Measurements from ENCODE around the gene CEP78. TPM values are rescaled to one million over a fixed set of nuclear protein-coding genes. Genes with fewer than 3 reads are reported as not detected.

CEP78 gene
- total RNA-seq, 1 donor from 2014 or later, result 15.9 TPM

GRCh38 chr9:78252616-78253015 is 16.7 kb downstream of the CEP78 start:
- H3K27ac Mint-ChIP-seq (ENCODE audit: unreplicated experiment), result no peak overlapping the region
- no peak for DNase-seq (ENCODE audit: low spot score)
- no peaks in the 10 kb centered on the region for H3K27me3 Mint-ChIP-seq (ENCODE audit: low read depth)
- H3K36me3 Mint-ChIP-seq (ENCODE audit: low read depth), result peaks cover 9% of the 10 kb centered on the region
- no peak overlapping the region for H3K4me3 Mint-ChIP-seq (ENCODE audit: unreplicated experiment)
- TF ChIP-seq, protein P1, sequence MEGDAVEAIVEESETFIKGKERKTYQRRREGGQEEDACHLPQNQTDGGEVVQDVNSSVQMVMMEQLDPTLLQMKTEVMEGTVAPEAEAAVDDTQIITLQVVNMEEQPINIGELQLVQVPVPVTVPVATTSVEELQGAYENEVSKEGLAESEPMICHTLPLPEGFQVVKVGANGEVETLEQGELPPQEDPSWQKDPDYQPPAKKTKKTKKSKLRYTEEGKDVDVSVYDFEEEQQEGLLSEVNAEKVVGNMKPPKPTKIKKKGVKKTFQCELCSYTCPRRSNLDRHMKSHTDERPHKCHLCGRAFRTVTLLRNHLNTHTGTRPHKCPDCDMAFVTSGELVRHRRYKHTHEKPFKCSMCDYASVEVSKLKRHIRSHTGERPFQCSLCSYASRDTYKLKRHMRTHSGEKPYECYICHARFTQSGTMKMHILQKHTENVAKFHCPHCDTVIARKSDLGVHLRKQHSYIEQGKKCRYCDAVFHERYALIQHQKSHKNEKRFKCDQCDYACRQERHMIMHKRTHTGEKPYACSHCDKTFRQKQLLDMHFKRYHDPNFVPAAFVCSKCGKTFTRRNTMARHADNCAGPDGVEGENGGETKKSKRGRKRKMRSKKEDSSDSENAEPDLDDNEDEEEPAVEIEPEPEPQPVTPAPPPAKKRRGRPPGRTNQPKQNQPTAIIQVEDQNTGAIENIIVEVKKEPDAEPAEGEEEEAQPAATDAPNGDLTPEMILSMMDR (IDR thresholded peaks at IDR 0.05), result no peak
- peaks cover 5% of the 10 kb centered on the region for H3K4me1 Mint-ChIP-seq (ENCODE audit: low read depth)
- no peaks in the 10 kb centered on the region for H3K9me3 Mint-ChIP-seq (ENCODE audit: low read depth)

DNA sequence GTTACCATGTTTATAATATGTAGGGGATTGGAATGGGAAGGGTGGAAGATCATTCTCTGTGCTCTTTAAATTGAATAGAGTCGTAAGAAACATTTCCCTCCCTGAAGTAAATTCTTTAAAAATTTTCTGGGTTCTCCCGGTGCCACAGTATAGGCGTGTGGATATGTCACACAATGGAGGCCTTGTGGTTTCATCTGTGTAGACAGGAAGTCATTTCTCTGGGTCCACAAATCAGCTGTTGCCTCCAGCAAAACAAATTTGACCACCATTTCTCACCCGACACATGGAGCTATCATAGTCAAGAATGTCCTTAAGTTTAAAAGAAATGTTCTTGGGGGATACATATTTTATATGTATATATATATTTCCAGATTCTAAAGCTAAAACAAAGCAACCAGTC is 17.4 kb downstream of the CEP78 start:
- Mint-ChIP-seq H3K9me3 (ENCODE audit: low read depth) (no peaks in the 10 kb centered on the region), H3K27ac (ENCODE audit: unreplicated experiment) (no peak overlapping the region), H3K4me3 (ENCODE audit: unreplicated experiment) (no peak overlapping the region), H3K27me3 (ENCODE audit: low read depth) (no peaks in the 10 kb centered on the region), H3K4me1 (ENCODE audit: low read depth) (peaks cover 5% of the 10 kb centered on the region), H3K36me3 (ENCODE audit: low read depth) (peaks cover 7% of the 10 kb centered on the region)
- TF ChIP-seq, protein P1 (IDR thresholded peaks at IDR 0.05), result no peak
- DNase-seq (ENCODE audit: low spot score), result no peak

- H3K27ac Mint-ChIP-seq (ENCODE audit: unreplicated experiment), result no peak overlapping the region
- no peak overlapping the region for H3K4me3 Mint-ChIP-seq (ENCODE audit: unreplicated experiment)
- TF ChIP-seq, protein P1 (IDR thresholded peaks at IDR 0.05), result peak; percentile 88
- no peaks in the 10 kb centered on the region for H3K4me1 Mint-ChIP-seq (ENCODE audit: low read depth)
- H3K36me3 Mint-ChIP-seq (ENCODE audit: low read depth), result peaks cover 9% of the 10 kb centered on the region
- no peaks in the 10 kb centered on the region for H3K27me3 Mint-ChIP-seq (ENCODE audit: low read depth)
- no peak for DNase-seq (ENCODE audit: low spot score)
- no peaks in the 10 kb centered on the region for H3K9me3 Mint-ChIP-seq (ENCODE audit: low read depth)
These were observed 25.6 kb downstream of the CEP78 start for GRCh38 chr9:78261403-78262001.

DNA sequence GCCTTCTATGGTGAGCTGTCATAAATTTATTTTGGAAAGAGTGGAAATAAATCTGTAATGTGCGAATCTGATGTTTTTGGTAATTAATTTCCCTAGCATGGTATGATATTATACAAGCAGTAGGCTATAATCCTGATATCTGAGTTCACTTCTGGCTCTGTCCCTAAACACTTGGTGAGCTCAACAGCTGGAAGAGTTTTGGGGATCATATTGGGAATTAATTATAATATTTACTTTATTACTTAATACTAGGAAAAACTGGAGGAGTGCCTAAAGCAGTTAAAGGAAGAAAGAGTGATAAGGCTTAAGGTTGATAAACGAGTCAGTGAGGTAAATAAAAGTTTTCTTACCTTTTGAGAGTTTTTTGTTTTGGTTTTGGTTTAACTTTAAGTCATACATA is 26.8 kb downstream of the CEP78 start:
- Mint-ChIP-seq H3K9me3 (ENCODE audit: low read depth) (no peaks in the 10 kb centered on the region), H3K27ac (ENCODE audit: unreplicated experiment) (no peak overlapping the region), H3K36me3 (ENCODE audit: low read depth) (peaks cover 14% of the 10 kb centered on the region), H3K4me3 (ENCODE audit: unreplicated experiment) (no peak overlapping the region), H3K27me3 (ENCODE audit: low read depth) (no peaks in the 10 kb centered on the region), H3K4me1 (ENCODE audit: low read depth) (no peaks in the 10 kb centered on the region)
- TF ChIP-seq, protein P1 (IDR thresholded peaks at IDR 0.05), result no peak
- DNase-seq (ENCODE audit: low spot score), result no peak

DNA sequence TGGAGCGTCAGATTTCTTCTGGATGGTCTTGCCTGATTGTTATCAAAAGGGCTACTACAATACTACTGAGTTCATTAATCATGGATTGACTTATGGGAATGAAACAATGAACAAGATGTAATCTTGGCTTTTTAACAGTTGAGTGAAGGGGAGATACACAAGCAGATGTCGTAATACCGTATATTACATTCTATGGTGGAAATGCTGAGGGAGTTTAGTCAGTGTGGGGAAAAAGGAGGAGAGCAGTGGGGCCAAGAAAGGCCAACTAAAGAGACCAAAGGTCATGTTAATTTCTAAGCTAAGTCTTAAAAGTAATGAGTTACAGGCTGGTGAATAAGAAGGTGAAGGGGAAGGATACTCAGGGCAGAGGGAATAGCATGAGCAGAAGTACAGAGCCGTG is 32.0 kb downstream of the CEP78 start:
- Mint-ChIP-seq H3K36me3 (ENCODE audit: low read depth) (peaks cover 26% of the 10 kb centered on the region), H3K4me1 (ENCODE audit: low read depth) (peaks cover 3% of the 10 kb centered on the region), H3K4me3 (ENCODE audit: unreplicated experiment) (no peak overlapping the region), H3K9me3 (ENCODE audit: low read depth) (no peaks in the 10 kb centered on the region), H3K27me3 (ENCODE audit: low read depth) (no peaks in the 10 kb centered on the region), H3K27ac (ENCODE audit: unreplicated experiment) (no peak overlapping the region)
- no peak for DNase-seq (ENCODE audit: low spot score)
- TF ChIP-seq, protein P1 (IDR thresholded peaks at IDR 0.05), result no peak
